ENCODE data around the gene GKN2.

DNA sequence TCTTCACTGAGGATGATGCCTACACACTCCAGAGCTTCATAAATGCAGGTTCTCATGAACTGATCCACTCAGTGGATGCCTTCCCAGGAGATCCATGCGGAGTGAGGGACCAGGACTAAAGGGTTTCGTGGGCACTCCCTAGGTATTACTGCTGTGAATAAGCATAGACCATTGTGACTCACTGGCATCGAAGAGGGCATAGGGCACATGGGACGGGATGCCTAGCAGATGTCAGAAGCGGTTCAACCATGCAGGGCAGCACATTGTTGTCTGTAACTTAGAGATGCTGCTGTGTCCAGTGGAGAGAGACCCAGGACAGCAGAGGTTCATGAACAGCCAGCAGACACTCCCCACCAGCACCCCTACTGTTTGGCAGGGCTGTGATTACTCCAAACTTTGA is 17.2 kb downstream of the GKN2 start:
- TF ChIP-seq, protein P1, sequence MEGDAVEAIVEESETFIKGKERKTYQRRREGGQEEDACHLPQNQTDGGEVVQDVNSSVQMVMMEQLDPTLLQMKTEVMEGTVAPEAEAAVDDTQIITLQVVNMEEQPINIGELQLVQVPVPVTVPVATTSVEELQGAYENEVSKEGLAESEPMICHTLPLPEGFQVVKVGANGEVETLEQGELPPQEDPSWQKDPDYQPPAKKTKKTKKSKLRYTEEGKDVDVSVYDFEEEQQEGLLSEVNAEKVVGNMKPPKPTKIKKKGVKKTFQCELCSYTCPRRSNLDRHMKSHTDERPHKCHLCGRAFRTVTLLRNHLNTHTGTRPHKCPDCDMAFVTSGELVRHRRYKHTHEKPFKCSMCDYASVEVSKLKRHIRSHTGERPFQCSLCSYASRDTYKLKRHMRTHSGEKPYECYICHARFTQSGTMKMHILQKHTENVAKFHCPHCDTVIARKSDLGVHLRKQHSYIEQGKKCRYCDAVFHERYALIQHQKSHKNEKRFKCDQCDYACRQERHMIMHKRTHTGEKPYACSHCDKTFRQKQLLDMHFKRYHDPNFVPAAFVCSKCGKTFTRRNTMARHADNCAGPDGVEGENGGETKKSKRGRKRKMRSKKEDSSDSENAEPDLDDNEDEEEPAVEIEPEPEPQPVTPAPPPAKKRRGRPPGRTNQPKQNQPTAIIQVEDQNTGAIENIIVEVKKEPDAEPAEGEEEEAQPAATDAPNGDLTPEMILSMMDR (IDR thresholded peaks at IDR 0.05): no peak
- TF ChIP-seq POLR2A (IDR thresholded peaks at IDR 0.05): no peak

Data from heart left ventricle (tissue), 13 donors.